ENCODE data around the gene GPC3. TPM values are rescaled to one million over a fixed set of nuclear protein-coding genes. Genes with fewer than 3 reads are reported as not detected.
"Not testable (repeated sequence)": the region's sequence is repeated elsewhere in the genome, so short reads cannot be mapped to it uniquely, and the experiment has no call there.

Gene GPC3
- total and polyA plus RNA-seq, 7 donors: 0.43 to 2.3 (median 1.4) TPM

DNA sequence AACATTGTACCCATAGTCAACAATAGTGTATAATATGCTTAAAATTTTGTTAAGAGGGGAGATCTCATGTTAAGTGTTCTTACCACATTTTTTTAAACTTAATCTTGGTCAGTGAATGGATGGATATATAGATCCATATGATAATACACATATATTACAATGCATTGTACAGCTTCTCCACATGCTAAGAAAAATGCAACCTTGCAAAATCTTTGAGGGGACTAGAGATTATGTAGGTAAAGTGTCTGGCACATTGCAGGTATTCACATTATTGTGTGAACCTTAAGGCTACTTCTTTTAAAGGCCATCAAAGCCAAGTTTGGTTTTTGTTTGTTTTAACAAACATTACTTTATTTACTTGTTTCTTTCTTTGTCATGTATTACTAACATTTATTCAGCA lies 10.4 kb upstream of the GPC3 start:
- intact Hi-C loops (cut with DNase I): no loop called here
- H3K4me3 ChIP-seq: no peak overlapping the region
- no peak for TF ChIP-seq CTCF (IDR thresholded peaks at IDR 0.05)

GRCh38 chrX:133994576-133994975 lies 9.2 kb upstream of the GPC3 start:
- 71 to 93% (median 90%) methylated on average over 2 of the region's 2 CpGs for WGBS, 3 donors
- Histone ChIP-seq H3K4me1 (no peaks in the 10 kb centered on the region), H3K4me3 (no peak overlapping the region), H3K27ac (no peak overlapping the region), H3K36me3 (ENCODE audit: insufficient read depth in 1 of 2, low read depth in 1 of 2) (no peaks in the 10 kb centered on the region), H3K9me3 (no peaks in the 10 kb centered on the region), H3K27me3 (ENCODE audit: insufficient read depth in 3 of 3, low read length in 2 of 3) (peaks cover 0 to 7% (median 0%) of the 10 kb centered on the region in 3 donors)
- ATAC-seq (no peak), DNase-seq (no peak)
- intact Hi-C loops (cut with DNase I): no loop called here
- no peak for TF ChIP-seq CTCF (IDR thresholded peaks at IDR 0.05)

More for the DNA sequence above, 10.4 kb upstream of the GPC3 start:
- Histone ChIP-seq H3K27ac (no peak overlapping the region), H3K27me3 (ENCODE audit: insufficient read depth in 3 of 3, low read length in 2 of 3) (peaks cover 0 to 7% (median 0%) of the 10 kb centered on the region in 3 donors), H3K9me3 (no peaks in the 10 kb centered on the region), H3K4me1 (no peaks in the 10 kb centered on the region), H3K36me3 (ENCODE audit: insufficient read depth in 1 of 2, low read depth in 1 of 2) (no peaks in the 10 kb centered on the region)
- no peak for ATAC-seq
- DNase-seq: no peak

DNA sequence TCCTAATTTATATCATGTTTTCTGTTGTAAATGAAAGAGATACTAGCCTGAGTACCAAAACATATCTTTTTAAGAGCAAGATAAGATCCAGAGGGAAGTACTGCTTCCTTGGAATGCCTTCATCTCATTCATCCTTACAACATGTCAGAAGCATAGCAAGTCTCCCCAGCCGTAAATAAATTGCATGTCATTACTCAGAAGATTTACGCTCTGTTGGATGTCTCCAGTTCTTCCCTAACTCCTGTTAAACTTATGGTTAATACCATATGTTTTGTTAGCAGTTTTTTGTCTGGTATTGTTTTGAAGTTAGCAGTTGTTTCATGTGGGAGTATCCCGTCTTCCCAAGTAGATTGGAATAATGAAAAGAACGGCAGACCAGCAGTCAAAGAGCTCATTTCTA lies 7.5 kb upstream of the GPC3 start:
- Histone ChIP-seq H3K36me3 (ENCODE audit: insufficient read depth in 1 of 2, low read depth in 1 of 2) (no peaks in the 10 kb centered on the region), H3K4me1 (no peaks in the 10 kb centered on the region), H3K27ac (no peak overlapping the region), H3K4me3 (no peak overlapping the region), H3K27me3 (ENCODE audit: insufficient read depth in 3 of 3, low read length in 2 of 3) (peaks cover 0 to 4% (median 0%) of the 10 kb centered on the region in 3 donors), H3K9me3 (no peaks in the 10 kb centered on the region)
- no peak for TF ChIP-seq CTCF (IDR thresholded peaks at IDR 0.05)
- WGBS, 3 donors: 60 to 74% (median 66%) methylated on average over 4 of the region's 4 CpGs
- intact Hi-C loops (cut with DNase I): no loop called here
- ATAC-seq: no peak
- DNase-seq: no peak

GRCh38 chrX:133991814-133992213 lies 6.4 kb upstream of the GPC3 start:
- TF ChIP-seq CTCF (IDR thresholded peaks at IDR 0.05): no peak
- intact Hi-C loops (cut with DNase I): no loop called here
- DNase-seq: no peak

DNA sequence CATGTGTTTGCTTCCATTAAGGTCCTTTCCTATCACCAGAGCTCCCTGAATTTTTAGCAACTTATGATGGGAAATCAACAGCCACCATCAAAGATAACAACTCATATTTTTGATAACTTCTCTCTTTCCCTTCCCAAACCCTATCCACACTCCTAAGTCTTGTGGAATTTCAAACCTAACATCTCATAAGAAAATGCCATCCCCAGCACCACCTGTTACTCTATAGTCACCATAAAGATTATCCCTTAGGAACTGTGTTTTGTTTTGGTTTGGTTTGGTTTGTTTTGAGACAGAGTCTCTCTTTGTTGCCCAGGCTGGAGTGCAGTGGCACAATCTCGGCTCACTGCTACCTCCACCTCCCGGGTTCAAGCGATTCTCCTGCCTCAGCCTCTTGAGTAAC lies 5.7 kb upstream of the GPC3 start:
- intact Hi-C loops (cut with DNase I); H3K27ac ChIP-seq; H3K4me1 ChIP-seq; DNase-seq; ATAC-seq; H3K9me3 ChIP-seq; H3K36me3 ChIP-seq (ENCODE audit: insufficient read depth in 1 of 2, low read depth in 1 of 2); H3K4me3 ChIP-seq: not testable (repeated sequence)
- peaks cover 0 to 12% (median 0%) of the 10 kb centered on the region in 3 donors for H3K27me3 ChIP-seq (ENCODE audit: insufficient read depth in 3 of 3, low read length in 2 of 3)
- 85 to 91% (median 89%) methylated on average over 3 of the region's 3 CpGs for WGBS, 3 donors

More at GRCh38 chrX:133991814-133992213, 6.4 kb upstream of the GPC3 start:
- H3K36me3 ChIP-seq (ENCODE audit: insufficient read depth in 1 of 2, low read depth in 1 of 2): no peaks in the 10 kb centered on the region
- whole genome bisulfite sequencing, 3 donors: 62 to 87% (median 86%) methylated on average over 5 of the region's 5 CpGs
- peaks cover 0 to 4% (median 0%) of the 10 kb centered on the region in 3 donors for H3K27me3 ChIP-seq (ENCODE audit: insufficient read depth in 3 of 3, low read length in 2 of 3)
- H3K27ac ChIP-seq: no peak overlapping the region
- ATAC-seq: no peak
- no peaks in the 10 kb centered on the region for H3K9me3 ChIP-seq
- no peak overlapping the region for H3K4me3 ChIP-seq
- H3K4me1 ChIP-seq: no peaks in the 10 kb centered on the region
